Fibroblast of mammary gland (primary cell): ENCODE data around the gene DSP.

Experiments
- DNase-seq: peaks from one replicate; pipeline ENCODE4 v3.0.0-alpha.2; 2010; ENCODE audit warnings: low read depth
- H3K4me3 ChIP-seq: 2 replicates; pipeline ENCODE4 v1.5.1; 2011; ENCODE audit warnings: low read depth, mild to moderate bottlenecking, low read length, moderate library complexity; ENCODE audit not compliant: control insufficient read depth
- TF ChIP-seq, protein P1 (sequence below): conservative IDR thresholded peaks from 2 replicates; pipeline ENCODE4 v1.5.1; 2011; ENCODE audit warnings: low read depth, low read length, inconsistent platforms; ENCODE audit not compliant: control insufficient read depth, insufficient read depth

Gene DSP

DNA sequence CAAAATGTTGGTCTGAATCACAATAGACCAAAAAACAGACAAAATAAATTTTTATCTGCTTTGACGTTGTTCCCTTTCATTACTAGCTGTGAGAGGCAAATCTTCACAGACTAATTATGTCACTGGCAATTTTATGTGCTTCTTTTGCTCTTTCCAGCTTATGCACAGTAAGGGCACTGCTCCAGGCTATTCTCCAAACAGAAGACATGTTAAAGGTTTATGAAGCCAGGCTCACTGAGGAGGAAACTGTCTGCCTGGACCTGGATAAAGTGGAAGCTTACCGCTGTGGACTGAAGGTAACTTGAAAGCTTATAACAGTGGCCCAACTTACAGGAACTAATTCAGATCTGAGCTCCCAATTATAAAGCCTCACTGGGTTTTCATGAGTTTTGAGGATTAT lies 33.0 kb downstream of the DSP start:
- no peak for DNase-seq
- TF ChIP-seq, protein P1, sequence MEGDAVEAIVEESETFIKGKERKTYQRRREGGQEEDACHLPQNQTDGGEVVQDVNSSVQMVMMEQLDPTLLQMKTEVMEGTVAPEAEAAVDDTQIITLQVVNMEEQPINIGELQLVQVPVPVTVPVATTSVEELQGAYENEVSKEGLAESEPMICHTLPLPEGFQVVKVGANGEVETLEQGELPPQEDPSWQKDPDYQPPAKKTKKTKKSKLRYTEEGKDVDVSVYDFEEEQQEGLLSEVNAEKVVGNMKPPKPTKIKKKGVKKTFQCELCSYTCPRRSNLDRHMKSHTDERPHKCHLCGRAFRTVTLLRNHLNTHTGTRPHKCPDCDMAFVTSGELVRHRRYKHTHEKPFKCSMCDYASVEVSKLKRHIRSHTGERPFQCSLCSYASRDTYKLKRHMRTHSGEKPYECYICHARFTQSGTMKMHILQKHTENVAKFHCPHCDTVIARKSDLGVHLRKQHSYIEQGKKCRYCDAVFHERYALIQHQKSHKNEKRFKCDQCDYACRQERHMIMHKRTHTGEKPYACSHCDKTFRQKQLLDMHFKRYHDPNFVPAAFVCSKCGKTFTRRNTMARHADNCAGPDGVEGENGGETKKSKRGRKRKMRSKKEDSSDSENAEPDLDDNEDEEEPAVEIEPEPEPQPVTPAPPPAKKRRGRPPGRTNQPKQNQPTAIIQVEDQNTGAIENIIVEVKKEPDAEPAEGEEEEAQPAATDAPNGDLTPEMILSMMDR = no peak
- H3K4me3 ChIP-seq = no peak overlapping the region

DNA sequence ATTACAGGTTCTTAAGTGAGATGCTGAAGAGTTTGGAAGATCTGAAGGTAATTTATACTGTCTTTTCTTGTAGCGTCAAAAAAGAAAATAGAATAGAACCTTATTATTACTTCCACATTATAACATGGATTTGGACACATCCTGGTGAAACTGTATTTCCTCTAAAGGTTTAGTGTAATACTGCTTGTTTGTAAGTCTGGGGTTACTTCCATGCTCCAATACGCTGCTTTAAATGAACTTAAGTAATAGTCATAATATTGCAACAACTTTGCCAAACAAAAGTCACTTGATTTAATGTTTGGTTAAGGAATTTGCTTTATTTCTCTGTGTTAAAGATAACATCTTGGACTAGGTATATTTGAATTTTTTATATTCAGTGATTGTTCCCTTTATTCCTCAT lies 37.0 kb downstream of the DSP start:
- no peak for DNase-seq
- no peak overlapping the region for H3K4me3 ChIP-seq
- TF ChIP-seq, protein P1 = no peak

DNA sequence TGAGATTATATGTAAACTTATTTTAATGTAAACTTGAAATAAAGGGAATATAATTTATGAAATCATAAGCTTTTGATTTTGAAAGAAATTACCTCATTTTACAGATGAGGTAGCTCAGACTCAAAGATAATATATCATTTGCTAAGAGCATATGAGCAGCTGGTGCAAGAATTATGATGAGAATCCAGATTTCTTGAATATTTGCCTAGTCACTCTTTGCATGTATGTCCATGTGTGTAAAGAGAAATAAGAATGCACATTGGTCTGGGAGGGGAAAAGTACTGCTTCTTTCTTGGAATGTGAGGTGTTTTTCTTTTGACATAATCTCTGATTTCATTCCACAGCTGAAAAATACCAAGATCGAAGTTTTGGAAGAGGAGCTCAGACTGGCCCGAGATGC lies 37.5 kb downstream of the DSP start:
- no peak for DNase-seq
- TF ChIP-seq, protein P1 = no peak
- H3K4me3 ChIP-seq = no peak overlapping the region

DNA sequence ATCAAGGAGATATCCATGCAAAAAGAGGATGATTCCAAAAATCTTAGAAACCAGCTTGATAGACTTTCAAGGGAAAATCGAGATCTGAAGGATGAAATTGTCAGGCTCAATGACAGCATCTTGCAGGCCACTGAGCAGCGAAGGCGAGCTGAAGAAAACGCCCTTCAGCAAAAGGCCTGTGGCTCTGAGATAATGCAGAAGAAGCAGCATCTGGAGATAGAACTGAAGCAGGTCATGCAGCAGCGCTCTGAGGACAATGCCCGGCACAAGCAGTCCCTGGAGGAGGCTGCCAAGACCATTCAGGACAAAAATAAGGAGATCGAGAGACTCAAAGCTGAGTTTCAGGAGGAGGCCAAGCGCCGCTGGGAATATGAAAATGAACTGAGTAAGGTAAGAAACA lies 38.4 kb downstream of the DSP start:
- TF ChIP-seq, protein P1 = no peak
- no peak for DNase-seq
- H3K4me3 ChIP-seq = no peak overlapping the region

DNA sequence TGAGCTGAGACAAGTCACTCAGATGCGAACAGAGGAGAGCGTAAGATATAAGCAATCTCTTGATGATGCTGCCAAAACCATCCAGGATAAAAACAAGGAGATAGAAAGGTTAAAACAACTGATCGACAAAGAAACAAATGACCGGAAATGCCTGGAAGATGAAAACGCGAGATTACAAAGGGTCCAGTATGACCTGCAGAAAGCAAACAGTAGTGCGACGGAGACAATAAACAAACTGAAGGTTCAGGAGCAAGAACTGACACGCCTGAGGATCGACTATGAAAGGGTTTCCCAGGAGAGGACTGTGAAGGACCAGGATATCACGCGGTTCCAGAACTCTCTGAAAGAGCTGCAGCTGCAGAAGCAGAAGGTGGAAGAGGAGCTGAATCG lies 39.1 kb downstream of the DSP start:
- no peak overlapping the region for H3K4me3 ChIP-seq
- TF ChIP-seq, protein P1 = no peak
- no peak for DNase-seq

DNA sequence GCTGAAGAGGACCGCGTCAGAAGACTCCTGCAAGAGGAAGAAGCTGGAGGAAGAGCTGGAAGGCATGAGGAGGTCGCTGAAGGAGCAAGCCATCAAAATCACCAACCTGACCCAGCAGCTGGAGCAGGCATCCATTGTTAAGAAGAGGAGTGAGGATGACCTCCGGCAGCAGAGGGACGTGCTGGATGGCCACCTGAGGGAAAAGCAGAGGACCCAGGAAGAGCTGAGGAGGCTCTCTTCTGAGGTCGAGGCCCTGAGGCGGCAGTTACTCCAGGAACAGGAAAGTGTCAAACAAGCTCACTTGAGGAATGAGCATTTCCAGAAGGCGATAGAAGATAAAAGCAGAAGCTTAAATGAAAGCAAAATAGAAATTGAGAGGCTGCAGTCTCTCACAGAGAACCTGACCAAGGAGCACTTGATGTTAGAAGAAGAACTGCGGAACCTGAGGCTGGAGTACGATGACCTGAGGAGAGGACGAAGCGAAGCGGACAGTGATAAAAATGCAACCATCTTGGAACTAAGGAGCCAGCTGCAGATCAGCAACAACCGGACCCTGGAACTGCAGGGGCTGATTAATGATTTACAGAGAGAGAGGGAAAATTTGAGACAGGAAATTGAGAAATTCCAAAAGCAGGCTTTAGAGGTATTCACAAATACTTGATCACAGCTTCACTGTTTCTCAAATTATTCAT lies 39.6 kb downstream of the DSP start:
- TF ChIP-seq, protein P1 = no peak

DNA sequence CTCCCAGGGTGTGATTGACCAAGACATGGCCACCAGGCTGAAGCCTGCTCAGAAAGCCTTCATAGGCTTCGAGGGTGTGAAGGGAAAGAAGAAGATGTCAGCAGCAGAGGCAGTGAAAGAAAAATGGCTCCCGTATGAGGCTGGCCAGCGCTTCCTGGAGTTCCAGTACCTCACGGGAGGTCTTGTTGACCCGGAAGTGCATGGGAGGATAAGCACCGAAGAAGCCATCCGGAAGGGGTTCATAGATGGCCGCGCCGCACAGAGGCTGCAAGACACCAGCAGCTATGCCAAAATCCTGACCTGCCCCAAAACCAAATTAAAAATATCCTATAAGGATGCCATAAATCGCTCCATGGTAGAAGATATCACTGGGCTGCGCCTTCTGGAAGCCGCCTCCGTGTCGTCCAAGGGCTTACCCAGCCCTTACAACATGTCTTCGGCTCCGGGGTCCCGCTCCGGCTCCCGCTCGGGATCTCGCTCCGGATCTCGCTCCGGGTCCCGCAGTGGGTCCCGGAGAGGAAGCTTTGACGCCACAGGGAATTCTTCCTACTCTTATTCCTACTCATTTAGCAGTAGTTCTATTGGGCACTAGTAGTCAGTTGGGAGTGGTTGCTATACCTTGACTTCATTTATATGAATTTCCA lies 43.9 kb downstream of the DSP start:
- H3K4me3 ChIP-seq = no peak overlapping the region
- no peak for DNase-seq
- TF ChIP-seq, protein P1 = no peak

More for the DNA sequence above, 39.6 kb downstream of the DSP start:
- H3K4me3 ChIP-seq = no peak overlapping the region
- no peak for DNase-seq
